GM23338 (cell line): ENCODE data around the gene GRAPL. TPM values are rescaled to one million over a fixed set of nuclear protein-coding genes. Genes with fewer than 3 reads are reported as not detected.
"Not testable (repeated sequence)": the region's sequence is repeated elsewhere in the genome, so short reads cannot be mapped to it uniquely, and the experiment has no call there.

Experiments
- ATAC-seq: fragments of 200-7000 bp; cut with Tn5 transposase; 3 replicates; pipeline ENCODE4 v1.9.1; 2020
- DNase-seq: peaks from one replicate; pipeline ENCODE4 v3.0.0-alpha.2; 2015; ENCODE audit warnings: low spot score
- H2AFZ ChIP-seq: fragments of 200-600 bp; sonication (generic); 2 replicates; pipeline ENCODE4 v1.8.0; 2016; ENCODE audit warnings: antibody characterized with exemption, mild to moderate bottlenecking, moderate library complexity
- H3F3A ChIP-seq: fragments of 200-600 bp; sonication (generic); replicated peaks from 2 replicates; pipeline ENCODE4 v1.8.0; 2017; ENCODE audit warnings: antibody characterized with exemption, mixed run types, low read depth
- H3K27ac ChIP-seq: fragments of 200-600 bp; sonication (generic); 2 replicates; pipeline ENCODE4 v1.6.1; 2016; ENCODE audit warnings: low read depth
- H3K27me3 ChIP-seq: fragments of 200-600 bp; sonication (generic); 2 replicates; pipeline ENCODE4 v1.8.0; 2016; ENCODE audit warnings: mild to moderate bottlenecking, mixed run types, moderate library complexity; ENCODE audit not compliant: insufficient read depth
- H3K36me3 ChIP-seq: fragments of 200-600 bp; sonication (generic); 2 replicates; pipeline ENCODE4 v1.8.0; 2016; ENCODE audit warnings: mild to moderate bottlenecking; ENCODE audit not compliant: insufficient read depth
- H3K4me1 ChIP-seq: fragments of 200-600 bp; sonication (generic); 2 replicates; pipeline ENCODE4 v1.8.0; 2016; ENCODE audit warnings: mild to moderate bottlenecking, moderate library complexity; ENCODE audit not compliant: insufficient read depth
- H3K4me2 ChIP-seq: fragments of 200-600 bp; sonication (generic); 2 replicates; pipeline ENCODE4 v1.7.1; 2017; ENCODE audit warnings: mixed run types
- H3K4me3 ChIP-seq: fragments of 200-600 bp; sonication (generic); 2 replicates; pipeline ENCODE4 v1.6.1; 2016; ENCODE audit warnings: mixed run types
- H3K79me2 ChIP-seq: fragments of 200-600 bp; sonication (generic); replicated peaks from 2 replicates; pipeline ENCODE4 v1.8.0; 2017; ENCODE audit warnings: mild to moderate bottlenecking; ENCODE audit not compliant: insufficient read depth
- H3K9me2 ChIP-seq: fragments of 200-600 bp; sonication (generic); 2 replicates; pipeline ENCODE4 v1.8.0; 2017; ENCODE audit not compliant: insufficient read depth
- H4K20me1 ChIP-seq: fragments of 200-600 bp; sonication (generic); replicated peaks from 2 replicates; pipeline ENCODE4 v1.8.0; 2017; ENCODE audit warnings: mild to moderate bottlenecking; ENCODE audit not compliant: insufficient read depth
- H3K27ac Mint-ChIP-seq: 2 replicates; pipeline ENCODE4 v1.8.0; 2020; ENCODE audit warnings: inconsistent platforms, mild to moderate bottlenecking, moderate library complexity, mixed read lengths
- H3K27me3 Mint-ChIP-seq: 3 replicates; pipeline ENCODE4 v1.8.0; 2022; ENCODE audit warnings: low read depth, mild to moderate bottlenecking, moderate library complexity, mixed read lengths, inconsistent platforms; ENCODE audit not compliant: insufficient read depth, poor library complexity
- H3K36me3 Mint-ChIP-seq: 3 replicates; pipeline ENCODE4 v1.8.0; 2021; ENCODE audit warnings: low read depth, mild to moderate bottlenecking, inconsistent platforms, moderate library complexity, mixed read lengths
- H3K4me1 Mint-ChIP-seq: 3 replicates; pipeline ENCODE4 v1.8.0; 2020; ENCODE audit warnings: mild to moderate bottlenecking, inconsistent platforms, mixed read lengths
- H3K4me3 Mint-ChIP-seq: 3 replicates; pipeline ENCODE4 v1.8.0; 2021; ENCODE audit warnings: moderate library complexity, mild to moderate bottlenecking, inconsistent platforms, mixed read lengths
- H3K9me3 Mint-ChIP-seq: 3 replicates; pipeline ENCODE4 v1.8.0; 2020; ENCODE audit warnings: moderate library complexity, mild to moderate bottlenecking, inconsistent platforms, mixed read lengths
- POLR2AphosphoS5 ChIP-seq: IDR thresholded peaks from 2 replicates; pipeline ENCODE4 v1.6.1; 2016; ENCODE audit warnings: antibody characterized with exemption, low read depth
- polyA plus RNA-seq: library from polyadenylated mRNA; unstranded; fragments of >200 nt; fragmentation: Nextera tagmentation; extraction: Ambion mirVana; gene quantifications from 2 replicates; pipeline ENCODE4 v1.2.1, GENCODE V29; 2016
- total RNA-seq: library from RNA; depleted of rRNA; stranded (reverse); fragments of >200 nt; shearing (Covaris generic); gene quantifications from 2 replicates; pipeline ENCODE4 v1.2.3, GENCODE V29; 2014

The GRAPL gene
- total and polyA plus RNA-seq, 2 experiments from 2014 or later = 0.28 TPM; not detected in 1

- not testable (repeated sequence) for H3K4me1 ChIP-seq, H3K79me2 ChIP-seq, H3K27me3 ChIP-seq, H3K27me3 Mint-ChIP-seq, H3K9me3 Mint-ChIP-seq, H3K27ac Mint-ChIP-seq, H3K4me3 Mint-ChIP-seq, H3K4me2 ChIP-seq, DNase-seq, H3K36me3 Mint-ChIP-seq, H3K9me2 ChIP-seq, H2AFZ ChIP-seq, H3K36me3 ChIP-seq, H3K4me1 Mint-ChIP-seq, H3F3A ChIP-seq, H4K20me1 ChIP-seq
- peak overlapping the region; percentile 88; the same call in 1 of the 2 replicates for H3K27ac ChIP-seq
- peak overlapping the region; percentile 55; the same call in 1 of the 2 replicates for H3K4me3 ChIP-seq
- peak; percentile 26; the same call in 1 of the 2 replicates for TF ChIP-seq POLR2AphosphoS5
- ATAC-seq = peak; percentile 42
Measured at GRCh38 chr17:19111801-19112458, 15.5 kb upstream of the GRAPL start.

- H3K4me3 ChIP-seq, DNase-seq, H3K27ac ChIP-seq, H3K79me2 ChIP-seq, H3F3A ChIP-seq, H3K4me2 ChIP-seq, H4K20me1 ChIP-seq, H3K27me3 Mint-ChIP-seq, H3K4me1 Mint-ChIP-seq, H3K9me3 Mint-ChIP-seq, H3K9me2 ChIP-seq, H3K4me1 ChIP-seq, H3K4me3 Mint-ChIP-seq, H3K36me3 Mint-ChIP-seq, H3K36me3 ChIP-seq, H2AFZ ChIP-seq, H3K27ac Mint-ChIP-seq, ATAC-seq, H3K27me3 ChIP-seq: not testable (repeated sequence)
Measured at GRCh38 chr17:19112459-19112826, 14.9 kb upstream of the GRAPL start.

- not testable (repeated sequence) for H3K79me2 ChIP-seq, H4K20me1 ChIP-seq, H3K27me3 Mint-ChIP-seq, H3K27ac Mint-ChIP-seq, H2AFZ ChIP-seq, H3K9me2 ChIP-seq, H3K9me3 Mint-ChIP-seq, H3K4me3 Mint-ChIP-seq, H3K36me3 Mint-ChIP-seq, H3K4me1 ChIP-seq, H3K4me3 ChIP-seq, H3K27me3 ChIP-seq, DNase-seq, H3K27ac ChIP-seq, H3K4me2 ChIP-seq, H3K36me3 ChIP-seq, H3F3A ChIP-seq, H3K4me1 Mint-ChIP-seq
- peak; percentile 96 for ATAC-seq
Measured at GRCh38 chr17:19118695-19119094, 8.7 kb upstream of the GRAPL start.

- not testable (repeated sequence) for H3K4me1 ChIP-seq, DNase-seq, H3K27ac ChIP-seq, H3K27ac Mint-ChIP-seq, H3K9me3 Mint-ChIP-seq, H3K4me3 Mint-ChIP-seq, H4K20me1 ChIP-seq, H3K9me2 ChIP-seq, H3K36me3 ChIP-seq, H3K4me3 ChIP-seq, H2AFZ ChIP-seq, H3F3A ChIP-seq, H3K4me1 Mint-ChIP-seq, H3K27me3 Mint-ChIP-seq, H3K36me3 Mint-ChIP-seq, H3K79me2 ChIP-seq, H3K4me2 ChIP-seq, H3K27me3 ChIP-seq, ATAC-seq
Measured at GRCh38 chr17:19125289-19125688, 2.1 kb upstream of the GRAPL start.

- H3K9me3 Mint-ChIP-seq, H3K4me3 ChIP-seq, H3K36me3 ChIP-seq, H3K4me1 ChIP-seq, H3K27me3 ChIP-seq, H3K4me1 Mint-ChIP-seq, H3K27ac Mint-ChIP-seq, H3K4me2 ChIP-seq, H3K36me3 Mint-ChIP-seq, H2AFZ ChIP-seq, H3K27ac ChIP-seq, H3F3A ChIP-seq, H3K9me2 ChIP-seq, H3K79me2 ChIP-seq, H4K20me1 ChIP-seq, ATAC-seq, H3K27me3 Mint-ChIP-seq, DNase-seq, H3K4me3 Mint-ChIP-seq: not testable (repeated sequence)
Measured at GRCh38 chr17:19129500-19129899, 2.1 kb downstream of the GRAPL start.

- H3F3A ChIP-seq, H3K4me3 ChIP-seq, H3K4me2 ChIP-seq, H3K9me3 Mint-ChIP-seq, H3K4me1 ChIP-seq, H3K36me3 Mint-ChIP-seq, H3K27ac Mint-ChIP-seq, DNase-seq, H3K27me3 Mint-ChIP-seq, H3K27me3 ChIP-seq, H3K79me2 ChIP-seq, H2AFZ ChIP-seq, H3K4me3 Mint-ChIP-seq, H3K27ac ChIP-seq, H3K4me1 Mint-ChIP-seq, ATAC-seq, H3K36me3 ChIP-seq, H4K20me1 ChIP-seq, H3K9me2 ChIP-seq: not testable (repeated sequence)
Measured at GRCh38 chr17:19131108-19131507, 3.7 kb downstream of the GRAPL start.

GRCh38 chr17:19131772-19132171, 4.4 kb downstream of the GRAPL start:
- H3K9me2 ChIP-seq, H3F3A ChIP-seq, H3K4me3 Mint-ChIP-seq, H3K4me1 ChIP-seq, H3K36me3 Mint-ChIP-seq, ATAC-seq, H3K9me3 Mint-ChIP-seq, H3K27ac ChIP-seq, H3K36me3 ChIP-seq, H4K20me1 ChIP-seq, H3K79me2 ChIP-seq, H3K27ac Mint-ChIP-seq, H3K4me1 Mint-ChIP-seq, H3K27me3 ChIP-seq, H2AFZ ChIP-seq, H3K4me3 ChIP-seq, DNase-seq, H3K4me2 ChIP-seq, H3K27me3 Mint-ChIP-seq: not testable (repeated sequence)
